Heart left ventricle (tissue), 13 donors: ENCODE measurements around the gene STXBP5.

Source experiments
- POLR2A ChIP-seq, 2 donors: fragments of 450-650 bp; IDR thresholded peaks; one replicate each; pipeline ENCODE4 v1.6.1; 2017; ENCODE audit warnings: antibody characterized with exemption in 2 of 2, mild to moderate bottlenecking in 2 of 2, moderate library complexity in 2 of 2
- TF ChIP-seq, protein P1 (sequence below), 12 donors: fragments of 200-600 bp; sonication (generic) in 4 of 12; IDR thresholded peaks; one replicate each; pipeline versions ENCODE4 v1.5.0 to v1.8.0; 2018 to 2022; ENCODE audit warnings: antibody characterized with exemption in 12 of 12, mild to moderate bottlenecking in 5 of 12
- donor health status: ischemic (EF 13 %, LVEDD 7.1; RV severe dilation, severe dysfunction).
- donor health status: DM: no; HTN: yes; CAD: no.
- donor health status: DM: no; HTN: no; CAD: no.
- donor health status: ischemic (EF 25% LVEDD 6.9; RV normal size, moderate dysfunction).
- donor health status: ischemic (EF 25% LVEDD 5.7; RV mildly dilated, moderate dysfunction).
- donor health status: ischemic (EF 35%, LVEDD 5.7; RV mildly dilated, moderate dysfunction).
- donor health status: nonischemic (EF 11% LVEDD 7.7; RV severe dilation, severe dysfunction).
- donor health status: DM: yes; HTN: yes; CAD: no.
- donor health status: PGD.
- donor health status: ischemic (EF 29% LVEDD 5.4; RV normal size, mild dysfunction).
- donor health status: nonischemic (EF 23%, LVEDD 6.1; RV moderate dilation, normal function).

- TF ChIP-seq POLR2A (IDR thresholded peaks at IDR 0.05): no peak
- TF ChIP-seq, protein P1, sequence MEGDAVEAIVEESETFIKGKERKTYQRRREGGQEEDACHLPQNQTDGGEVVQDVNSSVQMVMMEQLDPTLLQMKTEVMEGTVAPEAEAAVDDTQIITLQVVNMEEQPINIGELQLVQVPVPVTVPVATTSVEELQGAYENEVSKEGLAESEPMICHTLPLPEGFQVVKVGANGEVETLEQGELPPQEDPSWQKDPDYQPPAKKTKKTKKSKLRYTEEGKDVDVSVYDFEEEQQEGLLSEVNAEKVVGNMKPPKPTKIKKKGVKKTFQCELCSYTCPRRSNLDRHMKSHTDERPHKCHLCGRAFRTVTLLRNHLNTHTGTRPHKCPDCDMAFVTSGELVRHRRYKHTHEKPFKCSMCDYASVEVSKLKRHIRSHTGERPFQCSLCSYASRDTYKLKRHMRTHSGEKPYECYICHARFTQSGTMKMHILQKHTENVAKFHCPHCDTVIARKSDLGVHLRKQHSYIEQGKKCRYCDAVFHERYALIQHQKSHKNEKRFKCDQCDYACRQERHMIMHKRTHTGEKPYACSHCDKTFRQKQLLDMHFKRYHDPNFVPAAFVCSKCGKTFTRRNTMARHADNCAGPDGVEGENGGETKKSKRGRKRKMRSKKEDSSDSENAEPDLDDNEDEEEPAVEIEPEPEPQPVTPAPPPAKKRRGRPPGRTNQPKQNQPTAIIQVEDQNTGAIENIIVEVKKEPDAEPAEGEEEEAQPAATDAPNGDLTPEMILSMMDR (IDR thresholded peaks at IDR 0.05): no peak
Observed at GRCh38 chr6:147177286-147177685, 26.9 kb upstream of the STXBP5 start.
